ENCODE measurements around the gene PNKP. TPM values are rescaled to one million over a fixed set of nuclear protein-coding genes. Genes with fewer than 3 reads are reported as not detected.

Gene PNKP
- total RNA-seq, 1 experiment from 2014 or later, result 130 TPM

GRCh38 chr19:49836176-49837008 is 31.0 kb downstream of the PNKP start:
- no peaks in the 10 kb centered on the region for H3K9me3 Mint-ChIP-seq (ENCODE audit: unreplicated experiment)
- H3K4me1 Mint-ChIP-seq (ENCODE audit: low read depth, unreplicated experiment), result no peaks in the 10 kb centered on the region
- Histone ChIP-seq H3K4me1 (no peaks in the 10 kb centered on the region), H3K27me3 (replicated peaks; ENCODE audit: control insufficient read depth, insufficient read depth, low read length) (no peaks in the 10 kb centered on the region), H3K36me3 (ENCODE audit: control insufficient read depth, insufficient read depth, low read length) (peaks cover 4% of the 10 kb centered on the region), H3K4me3 (ENCODE audit: low read depth, low read length) (no peak overlapping the region), H3K9me3 (no peaks in the 10 kb centered on the region)
- H3K27me3 Mint-ChIP-seq (ENCODE audit: insufficient read depth, unreplicated experiment), result no peaks in the 10 kb centered on the region
- H3K27ac Mint-ChIP-seq (ENCODE audit: unreplicated experiment), result no peak overlapping the region
- peaks cover 68% of the 10 kb centered on the region for H3K36me3 Mint-ChIP-seq (ENCODE audit: insufficient read depth, unreplicated experiment)
- TF ChIP-seq CTCF (IDR thresholded peaks at IDR 0.05; ENCODE audit: insufficient read depth in 1 of 2, low read depth in 1 of 2, low read length in 1 of 2, severe bottlenecking in 1 of 2, unreplicated experiment in 1 of 2), result no peak
- ChIA-PET CTCF (no interaction called here), POLR2A (no interaction called here)
- no TSS peak for BruUV-seq (replicated peaks)
- DNase-seq, result no peak
- H3K4me3 Mint-ChIP-seq (ENCODE audit: unreplicated experiment), result no peak overlapping the region
- intact Hi-C loops (cut with micrococcal nuclease; ENCODE audit: unreplicated experiment), result no loop called here

GRCh38 chr19:49835562-49835961 is 31.8 kb downstream of the PNKP start:
- intact Hi-C loops (cut with micrococcal nuclease; ENCODE audit: unreplicated experiment), result no loop called here
- CTCF ChIA-PET, result no interaction called here

GRCh38 chr19:49833599-49833998 is 33.8 kb downstream of the PNKP start:
- no peak for DNase-seq
- no peak overlapping the region for H3K4me3 Mint-ChIP-seq (ENCODE audit: unreplicated experiment)
- H3K9me3 Mint-ChIP-seq (ENCODE audit: unreplicated experiment), result no peaks in the 10 kb centered on the region
- no peak overlapping the region for H3K27ac Mint-ChIP-seq (ENCODE audit: unreplicated experiment)
- H3K4me1 Mint-ChIP-seq (ENCODE audit: low read depth, unreplicated experiment), result no peaks in the 10 kb centered on the region
- peaks cover 2% of the 10 kb centered on the region for H3K36me3 ChIP-seq (ENCODE audit: control insufficient read depth, insufficient read depth, low read length)
- H3K4me1 ChIP-seq, result no peaks in the 10 kb centered on the region
- intact Hi-C loops (cut with micrococcal nuclease; ENCODE audit: unreplicated experiment), result no loop called here
- BruUV-seq (replicated peaks), result no TSS peak
- peaks cover 53% of the 10 kb centered on the region for H3K36me3 Mint-ChIP-seq (ENCODE audit: insufficient read depth, unreplicated experiment)
- H3K27me3 Mint-ChIP-seq (ENCODE audit: insufficient read depth, unreplicated experiment), result no peaks in the 10 kb centered on the region
- no peaks in the 10 kb centered on the region for H3K9me3 ChIP-seq
- no peak overlapping the region for H3K4me3 ChIP-seq (ENCODE audit: low read depth, low read length)
- CTCF ChIA-PET, result no interaction called here
- H3K27me3 ChIP-seq (replicated peaks; ENCODE audit: control insufficient read depth, insufficient read depth, low read length), result no peaks in the 10 kb centered on the region
- POLR2A ChIA-PET, result no interaction called here
- TF ChIP-seq CTCF (IDR thresholded peaks at IDR 0.05; ENCODE audit: insufficient read depth in 1 of 2, low read depth in 1 of 2, low read length in 1 of 2, severe bottlenecking in 1 of 2, unreplicated experiment in 1 of 2), result no peak

More at GRCh38 chr19:49835562-49835961, 31.8 kb downstream of the PNKP start:
- peaks cover 73% of the 10 kb centered on the region for H3K36me3 Mint-ChIP-seq (ENCODE audit: insufficient read depth, unreplicated experiment)
- H3K9me3 Mint-ChIP-seq (ENCODE audit: unreplicated experiment), result no peaks in the 10 kb centered on the region
- Histone ChIP-seq H3K27me3 (replicated peaks; ENCODE audit: control insufficient read depth, insufficient read depth, low read length) (no peaks in the 10 kb centered on the region), H3K4me3 (ENCODE audit: low read depth, low read length) (no peak overlapping the region), H3K36me3 (ENCODE audit: control insufficient read depth, insufficient read depth, low read length) (peaks cover 2% of the 10 kb centered on the region), H3K4me1 (no peaks in the 10 kb centered on the region), H3K9me3 (no peaks in the 10 kb centered on the region)
- H3K27me3 Mint-ChIP-seq (ENCODE audit: insufficient read depth, unreplicated experiment), result no peaks in the 10 kb centered on the region
- no peaks in the 10 kb centered on the region for H3K4me1 Mint-ChIP-seq (ENCODE audit: low read depth, unreplicated experiment)
- DNase-seq, result no peak
- POLR2A ChIA-PET, result no interaction called here
- H3K4me3 Mint-ChIP-seq (ENCODE audit: unreplicated experiment), result no peak overlapping the region
- no peak overlapping the region for H3K27ac Mint-ChIP-seq (ENCODE audit: unreplicated experiment)
- no peak for TF ChIP-seq CTCF (IDR thresholded peaks at IDR 0.05; ENCODE audit: insufficient read depth in 1 of 2, low read depth in 1 of 2, low read length in 1 of 2, severe bottlenecking in 1 of 2, unreplicated experiment in 1 of 2)
- BruUV-seq (replicated peaks), result no TSS peak

All from Caco-2 (cell line).